Measurements from ENCODE around the gene RASL11A.

DNA sequence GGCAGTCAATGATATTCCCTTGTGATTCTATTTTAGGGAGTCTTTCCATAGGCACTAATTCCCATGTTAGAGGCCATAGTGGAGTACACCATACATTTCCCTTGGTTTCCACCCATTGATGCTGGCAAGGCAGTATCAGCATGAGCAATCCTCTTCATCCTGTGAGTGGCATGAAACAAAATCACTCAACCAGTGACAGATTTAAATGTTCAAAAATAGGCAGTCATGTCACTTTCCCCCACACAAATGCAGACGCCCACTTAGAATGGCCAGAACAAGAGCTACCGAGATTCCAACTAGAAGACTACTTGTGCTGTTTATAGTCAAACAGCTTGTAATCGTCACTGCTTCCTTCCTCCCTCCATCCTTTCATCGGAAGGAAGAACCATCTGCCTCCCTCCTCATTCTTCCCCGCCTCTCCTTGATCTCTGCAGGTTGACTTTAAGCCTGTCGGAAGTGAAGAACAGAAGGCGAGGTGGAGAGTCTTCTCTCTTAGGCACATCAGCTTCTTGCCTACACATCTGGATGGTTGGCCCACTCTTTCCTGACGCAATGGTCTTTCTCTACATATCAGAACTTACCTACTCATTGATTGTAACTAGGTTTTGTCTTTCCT, 22.6 kb downstream of the RASL11A start:
- TF ChIP-seq CTCF (IDR thresholded peaks at IDR 0.05; ENCODE audit: poor library complexity) (no peak), EZH2phosphoT487 (IDR thresholded peaks at IDR 0.05; ENCODE audit: low read depth, severe bottlenecking, unreplicated experiment) (no peak), EZH2 (IDR thresholded peaks at IDR 0.05; ENCODE audit: borderline replicate concordance) (no peak)
